ENCODE data around the gene VTI1A.

GRCh38 chr10:112539340-112539739, 92.3 kb downstream of the VTI1A start:
- TF ChIP-seq TAF1 (IDR thresholded peaks at IDR 0.05; ENCODE audit: borderline replicate concordance, low read depth, low read length) (no peak), POLR2A (IDR thresholded peaks at IDR 0.05; ENCODE audit: low read depth, low read length) (no peak), POLR2AphosphoS5 (IDR thresholded peaks at IDR 0.05; ENCODE audit: low read depth, low read length) (no peak)

Data from GM12892 (cell line).